ENCODE data around the gene PEMT. TPM values are rescaled to one million over a fixed set of nuclear protein-coding genes. Genes with fewer than 3 reads are reported as not detected.

PEMT gene
- total RNA-seq, 4 donors from 2014 or later = 3.2 to 10.2 (median 7.1) TPM

DNA sequence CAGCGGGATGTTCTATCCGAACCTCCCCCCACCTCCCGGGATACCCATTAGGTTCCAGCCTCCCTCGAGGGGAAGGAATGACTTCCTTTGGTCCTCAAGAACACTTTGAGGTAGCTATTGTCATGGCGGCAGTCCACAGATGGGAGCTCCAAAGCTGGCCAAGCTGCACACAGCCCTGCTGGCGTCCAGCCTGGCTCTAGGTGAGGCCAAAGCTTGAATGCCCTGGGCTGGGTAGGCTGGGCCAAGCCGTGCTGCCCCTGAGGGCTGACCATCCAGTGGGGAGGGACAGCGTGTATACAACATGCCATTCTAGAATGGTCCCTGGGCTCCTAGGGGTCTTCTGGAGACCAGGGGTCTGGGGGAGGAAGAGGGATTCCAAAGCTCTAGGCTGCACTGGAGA, 43.5 kb downstream of the PEMT start:
- no peaks in the 10 kb centered on the region for H3K27me3 ChIP-seq
- 86 to 100% methylated on average over 1 to 8 of the region's 8 CpGs for WGBS, 2 donors (ENCODE audit: low coverage in 1 of 2)
- intact Hi-C loops (cut with DNase I; ENCODE audit: low total_unique reads) = no loop called here
- H3K4me3 ChIP-seq = no peak overlapping the region
- TF ChIP-seq EP300 (IDR thresholded peaks at IDR 0.05; ENCODE audit: low read depth) (no peak), POLR2A (IDR thresholded peaks at IDR 0.05) (no peak), POLR2AphosphoS5 (IDR thresholded peaks at IDR 0.05) (no peak)
- TF ChIP-seq, protein P1, sequence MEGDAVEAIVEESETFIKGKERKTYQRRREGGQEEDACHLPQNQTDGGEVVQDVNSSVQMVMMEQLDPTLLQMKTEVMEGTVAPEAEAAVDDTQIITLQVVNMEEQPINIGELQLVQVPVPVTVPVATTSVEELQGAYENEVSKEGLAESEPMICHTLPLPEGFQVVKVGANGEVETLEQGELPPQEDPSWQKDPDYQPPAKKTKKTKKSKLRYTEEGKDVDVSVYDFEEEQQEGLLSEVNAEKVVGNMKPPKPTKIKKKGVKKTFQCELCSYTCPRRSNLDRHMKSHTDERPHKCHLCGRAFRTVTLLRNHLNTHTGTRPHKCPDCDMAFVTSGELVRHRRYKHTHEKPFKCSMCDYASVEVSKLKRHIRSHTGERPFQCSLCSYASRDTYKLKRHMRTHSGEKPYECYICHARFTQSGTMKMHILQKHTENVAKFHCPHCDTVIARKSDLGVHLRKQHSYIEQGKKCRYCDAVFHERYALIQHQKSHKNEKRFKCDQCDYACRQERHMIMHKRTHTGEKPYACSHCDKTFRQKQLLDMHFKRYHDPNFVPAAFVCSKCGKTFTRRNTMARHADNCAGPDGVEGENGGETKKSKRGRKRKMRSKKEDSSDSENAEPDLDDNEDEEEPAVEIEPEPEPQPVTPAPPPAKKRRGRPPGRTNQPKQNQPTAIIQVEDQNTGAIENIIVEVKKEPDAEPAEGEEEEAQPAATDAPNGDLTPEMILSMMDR (IDR thresholded peaks at IDR 0.05) = no peak
- H3K9me3 ChIP-seq = no peaks in the 10 kb centered on the region
- no peaks in the 10 kb centered on the region for H3K4me1 ChIP-seq
- no peak for DNase-seq
- no peak overlapping the region for H3K27ac ChIP-seq
- no peaks in the 10 kb centered on the region for H3K36me3 ChIP-seq
- in situ Hi-C loops (cut with MboI; ENCODE audit: low pct_ligation_motif_present in 1 of 4, low pct_unique_long_range_greater_than_20kb in 1 of 4, low sequenced_read_pairs in 3 of 4) = no loop called here

DNA sequence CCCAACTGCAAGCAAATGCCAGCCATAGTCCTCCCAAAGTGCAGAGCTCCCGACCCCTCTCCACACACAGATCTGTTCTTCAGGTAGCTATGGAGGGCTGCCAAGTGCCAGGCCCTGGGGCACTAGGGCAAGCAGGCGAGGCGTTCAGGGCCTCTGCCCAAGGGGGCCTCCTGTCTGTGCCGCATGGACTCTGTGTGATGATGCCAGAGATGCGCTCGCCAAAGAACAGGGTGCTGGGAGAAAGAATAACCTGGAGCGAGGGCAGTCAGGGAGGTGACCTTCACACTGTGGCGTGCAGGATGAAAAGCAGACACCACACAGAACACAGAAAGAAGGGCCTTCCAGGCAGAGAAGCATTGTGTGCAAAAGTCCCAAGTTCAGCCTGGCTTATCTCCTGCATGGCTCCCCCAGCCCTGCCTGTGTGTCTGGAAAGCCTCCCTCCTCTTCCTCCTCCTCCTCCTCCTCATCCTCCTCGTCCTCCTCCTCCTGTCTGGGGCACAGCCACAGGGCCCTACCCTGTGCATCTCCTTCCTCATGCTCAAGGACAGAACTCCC, 44.2 kb downstream of the PEMT start:
- Histone ChIP-seq H3K9me3 (no peaks in the 10 kb centered on the region), H3K27me3 (no peaks in the 10 kb centered on the region), H3K4me1 (no peaks in the 10 kb centered on the region), H3K36me3 (no peaks in the 10 kb centered on the region), H3K4me3 (no peak overlapping the region), H3K27ac (no peak overlapping the region)
- in situ Hi-C loops (cut with MboI; ENCODE audit: low pct_ligation_motif_present in 1 of 4, low pct_unique_long_range_greater_than_20kb in 1 of 4, low sequenced_read_pairs in 3 of 4) = no loop called here
- DNase-seq = no peak
- 50 to 85% methylated on average over 1 to 9 of the region's 9 CpGs for WGBS, 2 donors (ENCODE audit: low coverage in 1 of 2)
- TF ChIP-seq, protein P1 (IDR thresholded peaks at IDR 0.05) = no peak
- TF ChIP-seq POLR2A (IDR thresholded peaks at IDR 0.05) = no peak
- no peak for TF ChIP-seq POLR2AphosphoS5 (IDR thresholded peaks at IDR 0.05)
- TF ChIP-seq EP300 (IDR thresholded peaks at IDR 0.05; ENCODE audit: low read depth) = no peak
- intact Hi-C loops (cut with DNase I; ENCODE audit: low total_unique reads) = no loop called here

DNA sequence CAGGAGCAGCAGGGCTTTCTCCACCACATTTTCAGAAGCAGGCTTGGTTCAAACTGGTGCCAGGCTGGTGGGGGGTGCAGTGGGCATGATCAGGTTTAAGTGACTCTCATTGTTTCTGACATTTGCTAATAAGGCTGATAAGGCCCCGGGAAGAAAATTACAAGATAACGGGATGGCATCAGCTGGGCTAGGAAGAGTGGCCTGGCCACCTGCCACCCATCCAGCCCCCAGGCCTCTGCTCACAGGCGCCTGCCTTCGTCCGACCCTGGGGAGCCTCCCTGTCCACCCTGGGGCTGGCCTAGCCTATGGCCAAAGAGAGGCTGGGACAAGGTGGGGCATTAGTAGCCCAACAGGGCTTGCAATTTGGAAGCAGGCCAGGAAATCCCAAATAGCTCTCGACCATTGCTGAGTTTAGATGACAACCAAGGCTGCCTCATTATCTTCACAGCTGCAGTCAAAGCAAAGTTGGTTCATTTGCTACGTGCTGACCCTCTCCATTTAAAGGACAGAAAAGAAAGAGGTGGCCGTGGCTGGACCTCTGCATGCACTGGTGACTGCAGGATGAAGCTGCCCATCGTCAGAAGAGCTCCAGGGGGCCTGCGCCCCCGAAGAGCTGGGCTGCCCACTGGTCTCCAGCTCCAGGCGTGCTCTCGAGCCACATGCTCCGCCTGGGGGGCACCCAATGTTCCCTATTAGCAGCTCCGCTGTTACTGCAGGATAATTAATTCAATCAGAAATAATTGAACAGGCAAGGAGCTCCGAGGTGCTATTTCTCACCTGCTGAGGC, 44.9 kb downstream of the PEMT start:
- TF ChIP-seq, protein P1 (IDR thresholded peaks at IDR 0.05) = no peak
- TF ChIP-seq POLR2A (IDR thresholded peaks at IDR 0.05) = no peak
- Histone ChIP-seq H3K27me3 (no peaks in the 10 kb centered on the region), H3K27ac (no peak overlapping the region), H3K4me3 (no peak overlapping the region), H3K36me3 (no peaks in the 10 kb centered on the region), H3K9me3 (no peaks in the 10 kb centered on the region), H3K4me1 (no peaks in the 10 kb centered on the region)
- 92% methylated on average over 16 of the region's 16 CpGs; no CpG with 5 or more reads in 1 of the 2 donors for WGBS, 2 donors (ENCODE audit: low coverage in 1 of 2)
- intact Hi-C loops (cut with DNase I; ENCODE audit: low total_unique reads) (no loop called here), in situ Hi-C loops (cut with MboI; ENCODE audit: low pct_ligation_motif_present in 1 of 4, low pct_unique_long_range_greater_than_20kb in 1 of 4, low sequenced_read_pairs in 3 of 4) (no loop called here)
- DNase-seq = no peak

DNA sequence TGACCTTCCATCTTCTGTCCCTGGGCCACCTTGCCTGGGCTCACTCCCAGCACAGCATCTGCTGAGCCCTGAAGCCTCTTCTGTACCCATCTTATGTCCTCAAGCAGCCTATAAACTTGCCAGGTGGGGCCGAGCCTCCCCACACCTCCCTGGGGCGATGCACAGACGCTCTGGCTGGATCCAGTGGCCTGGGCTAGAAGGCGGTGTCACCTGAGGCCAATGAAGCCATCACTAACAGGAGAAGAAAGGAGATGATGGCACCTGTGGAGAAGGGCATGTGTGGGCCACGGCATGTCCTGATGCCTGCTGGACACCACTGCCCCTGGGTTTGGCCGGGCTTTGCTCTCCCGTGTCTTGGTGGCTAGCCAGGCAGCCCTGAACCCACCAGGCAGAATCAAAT, 45.5 kb downstream of the PEMT start:
- no peak for TF ChIP-seq POLR2AphosphoS5 (IDR thresholded peaks at IDR 0.05)
- intact Hi-C loops (cut with DNase I; ENCODE audit: low total_unique reads) = no loop called here
- no peaks in the 10 kb centered on the region for H3K9me3 ChIP-seq
- in situ Hi-C loops (cut with MboI; ENCODE audit: low pct_ligation_motif_present in 1 of 4, low pct_unique_long_range_greater_than_20kb in 1 of 4, low sequenced_read_pairs in 3 of 4) = no loop called here
- 96% methylated on average over 7 of the region's 7 CpGs; no CpG with 5 or more reads in 1 of the 2 donors for WGBS, 2 donors (ENCODE audit: low coverage in 1 of 2)
- no peaks in the 10 kb centered on the region for H3K36me3 ChIP-seq
- no peak overlapping the region for H3K4me3 ChIP-seq
- H3K27me3 ChIP-seq = no peaks in the 10 kb centered on the region
- no peaks in the 10 kb centered on the region for H3K4me1 ChIP-seq
- DNase-seq = no peak
- no peak overlapping the region for H3K27ac ChIP-seq

Data from transverse colon (tissue), 4 donors.